SK-N-SH treated with all-trans-retinoic acid at 6 μM for 48 hours (cell line): ENCODE data around the gene SLC22A14.

Experiments
- ATAC-seq: fragments of 200-7000 bp; cut with Tn5 transposase; 3 replicates; pipeline ENCODE4 v1.9.1; 2020; ENCODE audit warnings: mild to moderate bottlenecking, moderate library complexity
- ARNTL ChIP-seq: fragments of 450-650 bp; formaldehyde crosslinking; IDR thresholded peaks from 2 replicates; pipeline ENCODE4 v1.5.0; 2020; ENCODE audit warnings: low read depth, mild to moderate bottlenecking, moderate library complexity, borderline replicate concordance
- BACH2 ChIP-seq: fragments of 250-450 bp; sonication (Bioruptor Pico); IDR thresholded peaks from 2 replicates; pipeline ENCODE4 v1.9.0; 2021; ENCODE audit warnings: mild to moderate bottlenecking, borderline replicate concordance
- CREB5 ChIP-seq: fragments of 250-450 bp; sonication (Bioruptor Pico); IDR thresholded peaks from 2 replicates; pipeline ENCODE4 v1.5.1; 2020; ENCODE audit warnings: low read depth, mild to moderate bottlenecking, moderate library complexity
- CSDC2 ChIP-seq: fragments of 250-450 bp; sonication (Bioruptor Pico); IDR thresholded peaks from 2 replicates; pipeline ENCODE4 v1.5.0; 2020; ENCODE audit warnings: mild to moderate bottlenecking, moderate library complexity
- CSRNP3 ChIP-seq: fragments of 250-450 bp; sonication (Bioruptor Pico); IDR thresholded peaks from 2 replicates; pipeline ENCODE4 v1.5.1; 2021; ENCODE audit warnings: mild to moderate bottlenecking, moderate library complexity
- ESRRG ChIP-seq: fragments of 250-450 bp; sonication (Bioruptor Pico); IDR thresholded peaks from 2 replicates; pipeline ENCODE4 v1.6.1; 2021; ENCODE audit warnings: mild to moderate bottlenecking
- GLIS3 ChIP-seq: fragments of 250-450 bp; sonication (Bioruptor Pico); IDR thresholded peaks from 2 replicates; pipeline ENCODE4 v1.5.0; 2020; ENCODE audit warnings: mild to moderate bottlenecking, moderate library complexity
- ISL1 ChIP-seq: fragments of 250-450 bp; sonication (Bioruptor Pico); IDR thresholded peaks from 2 replicates; pipeline ENCODE4 v2.1.2; 2022; ENCODE audit warnings: mild to moderate bottlenecking, moderate library complexity
- OSR1 ChIP-seq: fragments of 250-450 bp; sonication (Bioruptor Pico); IDR thresholded peaks from 2 replicates; pipeline ENCODE4 v1.8.0; 2022; ENCODE audit warnings: moderate library complexity, mild to moderate bottlenecking, inconsistent platforms
- PATZ1 ChIP-seq: fragments of 250-450 bp; sonication (Bioruptor Pico); IDR thresholded peaks from 2 replicates; pipeline ENCODE4 v1.8.0; 2020; ENCODE audit warnings: mild to moderate bottlenecking, moderate library complexity, borderline replicate concordance
- PPARA ChIP-seq: fragments of 250-450 bp; sonication (Bioruptor Pico); IDR thresholded peaks from 2 replicates; pipeline ENCODE4 v1.5.0; 2020; ENCODE audit warnings: mild to moderate bottlenecking, borderline replicate concordance
- RARB ChIP-seq: fragments of 250-450 bp; sonication (Bioruptor Pico); IDR thresholded peaks from 2 replicates; pipeline ENCODE4 v1.8.0; 2021; ENCODE audit warnings: mild to moderate bottlenecking, moderate library complexity
- SNAI2 ChIP-seq: fragments of 250-450 bp; sonication (Bioruptor Pico); IDR thresholded peaks from 2 replicates; pipeline ENCODE4 v1.5.0; 2020; ENCODE audit warnings: mild to moderate bottlenecking, moderate library complexity
- TCF4 ChIP-seq: fragments of 250-450 bp; sonication (Bioruptor Pico); IDR thresholded peaks from 2 replicates; pipeline ENCODE4 v1.8.0; 2021; ENCODE audit warnings: mild to moderate bottlenecking, moderate library complexity, borderline replicate concordance
- TOX ChIP-seq: fragments of 250-450 bp; sonication (Bioruptor Pico); IDR thresholded peaks from 2 replicates; pipeline ENCODE4 v1.8.0; 2021; ENCODE audit warnings: mild to moderate bottlenecking, moderate library complexity, borderline replicate concordance
- TSHZ2 ChIP-seq: fragments of 250-450 bp; sonication (Bioruptor Pico); IDR thresholded peaks from 2 replicates; pipeline ENCODE4 v1.5.0; 2020; ENCODE audit warnings: mild to moderate bottlenecking, moderate library complexity
- ZC3H10 ChIP-seq: fragments of 250-450 bp; sonication (Bioruptor Pico); IDR thresholded peaks from 2 replicates; pipeline ENCODE4 v1.5.1; 2021; ENCODE audit warnings: mild to moderate bottlenecking, moderate library complexity
- ZFP3 ChIP-seq: fragments of 250-450 bp; sonication (Bioruptor Pico); IDR thresholded peaks from 2 replicates; pipeline ENCODE4 v1.5.0; 2020; ENCODE audit warnings: mild to moderate bottlenecking, moderate library complexity
- ZFP30 ChIP-seq: fragments of 450-650 bp; formaldehyde crosslinking; IDR thresholded peaks from 2 replicates; pipeline ENCODE4 v1.5.0; 2022; ENCODE audit warnings: mild to moderate bottlenecking, moderate library complexity
- ZNF565 ChIP-seq: fragments of 450-650 bp; formaldehyde crosslinking; conservative IDR thresholded peaks from 2 replicates; pipeline ENCODE4 v1.5.0; 2020; ENCODE audit warnings: low read depth, mild to moderate bottlenecking, moderate library complexity
- ZNF70 ChIP-seq: fragments of 450-650 bp; formaldehyde crosslinking; IDR thresholded peaks from 2 replicates; pipeline ENCODE4 v1.5.0; 2020; ENCODE audit warnings: mild to moderate bottlenecking, moderate library complexity
- ZNF8 ChIP-seq: fragments of 450-650 bp; formaldehyde crosslinking; IDR thresholded peaks from 2 replicates; pipeline ENCODE4 v1.5.0; 2020; ENCODE audit warnings: mild to moderate bottlenecking, moderate library complexity
- TF ChIP-seq, protein P1 (sequence below): fragments of 250-450 bp; sonication (Bioruptor Pico); IDR thresholded peaks from 2 replicates; pipeline ENCODE4 v1.8.0; 2021; ENCODE audit warnings: low read depth, mild to moderate bottlenecking, moderate library complexity, borderline replicate concordance

Gene SLC22A14

DNA sequence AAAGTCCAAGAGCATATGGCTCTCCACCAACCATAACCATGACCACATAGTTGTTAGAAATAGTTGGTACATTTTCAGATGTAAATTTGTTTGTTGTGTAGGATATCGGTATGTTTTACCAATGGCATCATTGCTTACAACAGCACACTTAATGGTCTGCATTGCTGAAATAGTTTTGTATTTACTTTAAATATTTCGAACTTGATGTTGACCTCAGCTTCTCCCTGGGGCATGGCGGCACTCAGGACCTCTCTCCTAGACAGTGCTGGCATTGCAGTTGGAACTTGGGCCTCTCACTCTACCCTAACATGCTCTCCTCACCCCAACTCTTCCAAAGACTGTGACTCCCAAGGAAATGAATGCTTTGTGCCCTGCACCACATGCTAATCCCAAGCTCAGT, 11.5 kb upstream of the SLC22A14 start:
- ATAC-seq, result no peak
- no peak for TF ChIP-seq ISL1
- no peak for TF ChIP-seq TCF4
- no peak for TF ChIP-seq GLIS3 (CRISPR knock-in tag)
- no peak for TF ChIP-seq BACH2 (CRISPR knock-in tag)
- no peak for TF ChIP-seq ZNF8 (CRISPR knock-in tag)
- no peak for TF ChIP-seq ZFP3 (CRISPR knock-in tag)
- no peak for TF ChIP-seq CSRNP3 (CRISPR knock-in tag)

GRCh38 chr3:38271553-38271952, 10.5 kb upstream of the SLC22A14 start:
- TF ChIP-seq CREB5, result no peak
- TF ChIP-seq PPARA, result no peak
- no peak for TF ChIP-seq TSHZ2
- TF ChIP-seq GLIS3 (CRISPR knock-in tag), result no peak
- TF ChIP-seq ZC3H10 (CRISPR knock-in tag), result no peak
- TF ChIP-seq ZNF8 (CRISPR knock-in tag), result no peak
- no peak for TF ChIP-seq TCF4
- TF ChIP-seq CSDC2, result no peak
- no peak for TF ChIP-seq ARNTL (CRISPR knock-in tag)
- no peak for TF ChIP-seq PATZ1 (CRISPR knock-in tag)
- no peak for TF ChIP-seq ESRRG (CRISPR knock-in tag)
- no peak for TF ChIP-seq BACH2 (CRISPR knock-in tag)
- no peak for TF ChIP-seq ZNF565 (CRISPR knock-in tag)
- no peak for TF ChIP-seq ZFP30
- ATAC-seq, result no peak

GRCh38 chr3:38274864-38275649, 7.0 kb upstream of the SLC22A14 start:
- TF ChIP-seq CREB5 (no peak), TCF4 (no peak), TOX (CRISPR knock-in tag) (no peak), ZNF8 (CRISPR knock-in tag) (no peak), RARB (no peak), SNAI2 (CRISPR knock-in tag) (no peak), ZC3H10 (CRISPR knock-in tag) (no peak), OSR1 (CRISPR knock-in tag) (no peak), BACH2 (CRISPR knock-in tag) (no peak), CSDC2 (no peak), ZFP3 (CRISPR knock-in tag) (no peak), ZNF70 (no peak), PATZ1 (CRISPR knock-in tag) (no peak), GLIS3 (CRISPR knock-in tag) (no peak), CSRNP3 (CRISPR knock-in tag) (no peak), ARNTL (CRISPR knock-in tag) (no peak), ZNF565 (CRISPR knock-in tag) (no peak)
- TF ChIP-seq, protein P1, sequence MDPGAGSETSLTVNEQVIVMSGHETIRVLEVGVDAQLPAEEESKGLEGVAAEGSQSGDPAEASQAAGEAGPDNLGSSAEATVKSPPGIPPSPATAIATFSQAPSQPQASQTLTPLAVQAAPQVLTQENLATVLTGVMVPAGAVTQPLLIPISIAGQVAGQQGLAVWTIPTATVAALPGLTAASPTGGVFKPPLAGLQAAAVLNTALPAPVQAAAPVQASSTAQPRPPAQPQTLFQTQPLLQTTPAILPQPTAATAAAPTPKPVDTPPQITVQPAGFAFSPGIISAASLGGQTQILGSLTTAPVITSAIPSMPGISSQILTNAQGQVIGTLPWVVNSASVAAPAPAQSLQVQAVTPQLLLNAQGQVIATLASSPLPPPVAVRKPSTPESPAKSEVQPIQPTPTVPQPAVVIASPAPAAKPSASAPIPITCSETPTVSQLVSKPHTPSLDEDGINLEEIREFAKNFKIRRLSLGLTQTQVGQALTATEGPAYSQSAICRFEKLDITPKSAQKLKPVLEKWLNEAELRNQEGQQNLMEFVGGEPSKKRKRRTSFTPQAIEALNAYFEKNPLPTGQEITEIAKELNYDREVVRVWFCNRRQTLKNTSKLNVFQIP, result no peak
- TF ChIP-seq, all 23 proteins: peak for 0
- no peak for ATAC-seq
